Small intestine (tissue), 16 donors: ENCODE results near the gene SLC41A3. TPM values are rescaled to one million over a fixed set of nuclear protein-coding genes. Genes with fewer than 3 reads are reported as not detected.
A peak's percentile ranks its signal among the peaks of the same experiment; 100 is the strongest.

Experiments used
- DNase-seq, 2 donors: peaks; one replicate each; pipeline versions ENCODE4 v3.0.0 to v3.0.0-alpha.2; 2013
- FAIRE-seq: peaks from 2 replicates; lab custom pipeline; 2012; peaks lifted over from hg19 to GRCh38; lab: Jason Lieb, UNC
- H3K27ac ChIP-seq, 3 donors: one replicate each; pipeline ENCODE4 v1.5.1; 2013; ENCODE audit warnings: low read length in 2 of 3, mild to moderate bottlenecking in 2 of 3, control low read depth in 1 of 3, inconsistent platforms in 1 of 3, low read depth in 1 of 3, moderate library complexity in 1 of 3
- H3K27me3 ChIP-seq, 3 donors: one replicate each; pipeline ENCODE4 v1.6.1; 2013; ENCODE audit warnings: low read length in 3 of 3, inconsistent platforms in 1 of 3; ENCODE audit not compliant: control insufficient read depth in 3 of 3, insufficient read depth in 3 of 3
- H3K36me3 ChIP-seq, 3 donors: one replicate each; pipeline ENCODE4 v1.6.1; 2013; ENCODE audit warnings: low read length in 3 of 3, inconsistent platforms in 1 of 3, low read depth in 1 of 3, mild to moderate bottlenecking in 1 of 3, moderate library complexity in 1 of 3; ENCODE audit not compliant: control insufficient read depth in 3 of 3, insufficient read depth in 2 of 3
- H3K4me1 ChIP-seq, 3 donors: one replicate each; pipeline ENCODE4 v1.6.1; 2013; ENCODE audit warnings: low read length in 2 of 3, inconsistent platforms in 1 of 3, low read depth in 1 of 3, mild to moderate bottlenecking in 1 of 3, moderate library complexity in 1 of 3; ENCODE audit not compliant: control insufficient read depth in 3 of 3, insufficient read depth in 2 of 3
- H3K4me3 ChIP-seq, 3 donors: one replicate each; pipeline ENCODE4 v1.5.1; 2013; ENCODE audit warnings: low read length in 3 of 3, control low read depth in 1 of 3, inconsistent platforms in 1 of 3, low read depth in 1 of 3, mild to moderate bottlenecking in 1 of 3, moderate library complexity in 1 of 3
- H3K9me3 ChIP-seq, 2 donors: one replicate each; pipeline ENCODE4 v1.6.1; 2013; ENCODE audit warnings: low read depth in 1 of 2, low read length in 1 of 2; ENCODE audit not compliant: control insufficient read depth in 2 of 2, insufficient read depth in 1 of 2
- WGBS, 3 donors: extraction: QIAGEN DNeasy Blood & Tissue Kit; methylation state at CpG; one replicate each; pipeline ENCODE4 v1.1.7; 2013; 5-methylcytosine and 5-hydroxymethylcytosine counted together
- long read RNA-seq, 10 donors: transcript quantifications; one replicate each; lab custom pipeline, GENCODE V29; 2026
- polyA plus RNA-seq, 4 donors: library from polyadenylated mRNA; stranded (reverse) in 3 of 4; unstranded in 1 of 4; fragments of 200-250 nt in 3 of 4; fragments of 120-200 nt in 1 of 4; gene quantifications; one replicate each; pipeline versions ENCODE4 v1.2.1 to v1.2.3, GENCODE V29; 2013
- donor health status: healthy with polysubstance abuse.
- donor health status: control.
- donor health status: control.
- donor health status: Bipolar disorder and iron deficiency.
- donor health status: healthy.

The SLC41A3 gene
- 10 to 100 TPM; 31.4 to 46.1 (median 36.3) TPM for polyA plus RNA-seq
- long read RNA-seq, donor 1: 0 reads
- long read RNA-seq, donor 2, partial matches to known transcripts: 0 of 5 reads
- long read RNA-seq, donor 2, other reads (novel, unspliced or antisense): 0 of 5 reads
- long read RNA-seq, donor 3, transcript SLC41A3-208 (6 exons, 2,351 nt): major isoform, 6 of 9 reads
- long read RNA-seq, donor 3, partial matches to known transcripts: 0 of 9 reads
- long read RNA-seq, donor 3, other reads (novel, unspliced or antisense): 0 of 9 reads
- long read RNA-seq, donor 4, partial matches to known transcripts: 0 of 1 reads
- long read RNA-seq, donor 4, other reads (novel, unspliced or antisense): 0 of 1 reads
- long read RNA-seq, donor 5, partial matches to known transcripts: 0 of 3 reads
- long read RNA-seq, donor 5, other reads (novel, unspliced or antisense): 0 of 3 reads
- long read RNA-seq, donor 6, partial matches to known transcripts: 0 of 3 reads
- long read RNA-seq, donor 6, other reads (novel, unspliced or antisense): 0 of 3 reads
- long read RNA-seq, donor 7: 0 reads
- long read RNA-seq, donor 8, partial matches to known transcripts: 0 of 1 reads
- long read RNA-seq, donor 8, other reads (novel, unspliced or antisense): 0 of 1 reads
- long read RNA-seq, donor 9: 0 reads
- long read RNA-seq, donor 10, transcript SLC41A3-203 (11 exons, 2,169 nt): major isoform, 6 of 12 reads
- long read RNA-seq, donor 10, partial matches to known transcripts: 0 of 12 reads
- long read RNA-seq, donor 10, other reads (novel, unspliced or antisense): 0 of 12 reads

GRCh38 chr3:126083913-126084767 lies at the start of gene SLC41A3:
TSS of gene SLC41A3 (minus strand) at chr3:126084124. CDS start at chr3:126068219, 15,905 bp downstream.
- no peak for FAIRE-seq
- peaks cover 0 to 3% of the 10 kb centered on the region in 2 donors for H3K9me3 ChIP-seq
- H3K27me3 ChIP-seq: no peaks in the 10 kb centered on the region
- peaks cover 0 to 4% (median 3%) of the 10 kb centered on the region in 3 donors for H3K4me1 ChIP-seq
- peak within 1 kb of the TSS; percentile 79 to 88 (median 79) for H3K27ac ChIP-seq
- peak; percentile 86 to 95 for DNase-seq
- 0 to 1% (median 1%) methylated on average over 50 to 72 of the region's 72 CpGs for WGBS, 3 donors
- no peaks in the 10 kb centered on the region for H3K36me3 ChIP-seq
- H3K4me3 ChIP-seq: peak within 1 kb of the TSS; percentile 78 to 89 (median 85)

DNA sequence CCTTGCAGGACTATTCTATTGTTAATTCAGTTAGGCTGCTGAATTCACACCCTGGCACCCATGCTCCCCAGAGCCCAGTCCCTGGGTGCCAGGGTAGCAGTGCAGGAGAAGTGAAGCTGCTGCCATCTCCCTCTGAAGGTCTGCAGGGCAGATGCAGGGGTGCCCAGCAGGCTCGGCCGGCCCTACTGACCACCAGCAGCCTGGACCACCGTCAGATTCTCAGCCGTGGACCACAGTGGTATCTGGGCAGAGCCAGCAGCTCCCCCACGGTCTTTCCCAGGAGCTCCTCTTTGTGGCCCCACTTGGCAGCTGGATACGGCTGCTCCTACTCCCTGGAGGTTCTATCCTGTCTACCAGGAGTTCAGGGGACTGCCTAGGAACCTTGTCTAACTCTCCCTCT lies 49.7 kb upstream of the SLC41A3 start:
- no peak for DNase-seq
- WGBS, 3 donors: 65 to 70% (median 69%) methylated on average over 6 of the region's 6 CpGs
- no peak for FAIRE-seq
- no peak overlapping the region for H3K27ac ChIP-seq
- H3K27me3 ChIP-seq: peaks cover 0 to 2% (median 0%) of the 10 kb centered on the region in 3 donors
- H3K9me3 ChIP-seq: no peaks in the 10 kb centered on the region
- no peaks in the 10 kb centered on the region for H3K4me1 ChIP-seq
- H3K36me3 ChIP-seq: peaks cover 0 to 73% (median 0%) of the 10 kb centered on the region in 3 donors
- H3K4me3 ChIP-seq: no peak overlapping the region

DNA sequence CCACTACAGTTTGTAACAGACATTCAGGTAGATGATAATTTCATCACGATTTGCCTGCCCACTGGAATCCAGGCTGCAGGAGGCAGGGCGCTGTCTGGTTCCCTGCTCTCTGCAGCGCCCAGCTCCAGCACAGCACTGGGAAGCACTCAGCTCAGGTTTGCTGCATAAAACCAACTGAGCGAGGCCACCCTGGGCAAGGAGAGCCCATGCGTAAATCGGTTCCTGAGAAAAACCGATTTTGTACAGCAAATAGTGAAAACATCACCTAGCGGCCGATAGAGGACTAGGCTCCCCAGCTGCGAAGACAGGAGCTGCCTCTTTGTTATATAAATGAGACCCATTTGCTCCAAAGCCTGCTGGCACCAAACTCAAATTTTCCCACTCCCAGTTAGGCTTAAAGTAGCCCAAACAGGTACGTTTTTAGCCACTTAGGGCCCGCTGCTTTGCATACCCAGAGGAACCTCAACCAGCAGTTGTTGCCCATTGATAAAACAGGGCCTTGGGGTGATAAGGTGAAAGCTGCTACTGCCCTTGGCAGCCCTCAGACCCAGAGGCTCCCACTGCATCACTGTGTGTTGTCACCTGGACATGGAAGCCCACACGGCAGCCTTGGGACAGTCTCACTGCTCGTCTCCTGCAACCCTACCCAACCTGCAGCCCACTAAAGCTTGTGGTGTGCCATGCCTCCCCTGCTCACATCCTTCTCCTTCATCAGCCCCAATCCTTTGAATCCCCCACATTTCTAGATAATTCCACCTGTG lies 49.0 kb upstream of the SLC41A3 start:
- FAIRE-seq (no peak), DNase-seq (no peak)
- H3K9me3 ChIP-seq: no peaks in the 10 kb centered on the region
- 68 to 71% (median 71%) methylated on average over 14 of the region's 14 CpGs for WGBS, 3 donors
- H3K4me1 ChIP-seq: no peaks in the 10 kb centered on the region
- H3K27me3 ChIP-seq: peaks cover 0 to 2% (median 0%) of the 10 kb centered on the region in 3 donors
- no peak overlapping the region for H3K27ac ChIP-seq
- H3K36me3 ChIP-seq: peaks cover 0 to 73% (median 0%) of the 10 kb centered on the region in 3 donors
- no peak overlapping the region for H3K4me3 ChIP-seq

- peaks cover 0 to 71% (median 0%) of the 10 kb centered on the region in 3 donors for H3K36me3 ChIP-seq
- FAIRE-seq (no peak), DNase-seq (no peak)
- H3K4me1 ChIP-seq: no peaks in the 10 kb centered on the region
- H3K27me3 ChIP-seq: peaks cover 0 to 2% (median 0%) of the 10 kb centered on the region in 3 donors
- no peak overlapping the region for H3K27ac ChIP-seq
- H3K4me3 ChIP-seq: no peak overlapping the region
- WGBS, 3 donors: 75 to 84% (median 76%) methylated on average over 16 of the region's 16 CpGs
- no peaks in the 10 kb centered on the region for H3K9me3 ChIP-seq
Measured at GRCh38 chr3:126131881-126132750, 48.2 kb upstream of the SLC41A3 start.

- Histone ChIP-seq H3K9me3 (no peaks in the 10 kb centered on the region), H3K4me1 (no peaks in the 10 kb centered on the region), H3K4me3 (no peak overlapping the region), H3K27me3 (peaks cover 0 to 2% (median 0%) of the 10 kb centered on the region in 3 donors), H3K36me3 (peaks cover 0 to 64% (median 0%) of the 10 kb centered on the region in 3 donors), H3K27ac (no peak overlapping the region)
- no peak for DNase-seq
- no peak for FAIRE-seq
- 80 to 85% (median 83%) methylated on average over 16 to 19 of the region's 19 CpGs for WGBS, 3 donors
Measured at GRCh38 chr3:126130981-126131745, 47.2 kb upstream of the SLC41A3 start.

- 45 to 58% (median 47%) methylated on average over 14 to 15 of the region's 15 CpGs for WGBS, 3 donors
- H3K4me1 ChIP-seq: no peaks in the 10 kb centered on the region
- FAIRE-seq: no peak
- no peak overlapping the region for H3K27ac ChIP-seq
- no peak overlapping the region for H3K4me3 ChIP-seq
- H3K27me3 ChIP-seq: no peaks in the 10 kb centered on the region
- H3K36me3 ChIP-seq: peaks cover 0 to 60% (median 0%) of the 10 kb centered on the region in 3 donors
- no peaks in the 10 kb centered on the region for H3K9me3 ChIP-seq
- peak in 1 of 2 donors; percentile 5 for DNase-seq
Measured at GRCh38 chr3:126130081-126130855, 46.3 kb upstream of the SLC41A3 start.
